Activated naive CD8-positive, alpha-beta T cell treated with anti-CD3 and anti-CD28 coated beads, Interleukin-2, amount 50 U/mL, for 24 hours (primary cell): ENCODE measurements around the gene PEMT.

ENCODE experiments used
- ATAC-seq: fragments of 150-1000 bp; cut with Tn5 transposase; one replicate; pipeline ENCODE4 v1.10.0; 2021
- DNase-seq: peaks from one replicate; pipeline ENCODE4 v3.0.0; 2021
- H3K27ac Mint-ChIP-seq: one replicate; pipeline ENCODE4 v1.8.0; 2021; ENCODE audit warnings: mild to moderate bottlenecking, mixed read lengths
- H3K27me3 Mint-ChIP-seq: one replicate; pipeline ENCODE4 v1.8.0; 2021; ENCODE audit warnings: mixed read lengths
- H3K36me3 Mint-ChIP-seq: one replicate; pipeline ENCODE4 v1.8.0; 2021; ENCODE audit warnings: low read depth, mixed read lengths
- H3K4me1 Mint-ChIP-seq: one replicate; pipeline ENCODE4 v1.8.0; 2021; ENCODE audit warnings: mixed read lengths
- H3K4me3 Mint-ChIP-seq: one replicate; pipeline ENCODE4 v1.8.0; 2021; ENCODE audit warnings: mild to moderate bottlenecking, moderate library complexity, mixed read lengths
- H3K9me3 Mint-ChIP-seq: one replicate; pipeline ENCODE4 v1.8.0; 2021; ENCODE audit warnings: mixed read lengths

The PEMT gene

GRCh38 chr17:17516941-17517720 is 74.4 kb downstream of the PEMT start:
- Mint-ChIP-seq H3K27ac (no peak overlapping the region), H3K36me3 (no peaks in the 10 kb centered on the region), H3K9me3 (no peaks in the 10 kb centered on the region), H3K4me1 (peaks cover 5% of the 10 kb centered on the region), H3K27me3 (no peaks in the 10 kb centered on the region), H3K4me3 (no peak overlapping the region)
- DNase-seq (no peak), ATAC-seq (no peak)

GRCh38 chr17:17515934-17516930 is 75.3 kb downstream of the PEMT start:
- Mint-ChIP-seq H3K4me1 (peaks cover 5% of the 10 kb centered on the region), H3K9me3 (no peaks in the 10 kb centered on the region), H3K27me3 (no peaks in the 10 kb centered on the region), H3K36me3 (no peaks in the 10 kb centered on the region), H3K4me3 (no peak overlapping the region), H3K27ac (peak overlapping the region; percentile 6)
- no peak for DNase-seq
- peak; percentile 48 for ATAC-seq

GRCh38 chr17:17514993-17515933 is 76.2 kb downstream of the PEMT start:
- H3K27ac Mint-ChIP-seq, result no peak overlapping the region
- no peak for DNase-seq
- H3K27me3 Mint-ChIP-seq, result no peaks in the 10 kb centered on the region
- ATAC-seq, result no peak
- peaks cover 11% of the 10 kb centered on the region for H3K4me1 Mint-ChIP-seq
- H3K36me3 Mint-ChIP-seq, result no peaks in the 10 kb centered on the region
- H3K9me3 Mint-ChIP-seq, result no peaks in the 10 kb centered on the region
- no peak overlapping the region for H3K4me3 Mint-ChIP-seq

- Mint-ChIP-seq H3K9me3 (no peaks in the 10 kb centered on the region), H3K4me1 (peaks cover 13% of the 10 kb centered on the region), H3K27me3 (no peaks in the 10 kb centered on the region), H3K4me3 (no peak overlapping the region), H3K27ac (no peak overlapping the region), H3K36me3 (no peaks in the 10 kb centered on the region)
- DNase-seq (no peak), ATAC-seq (no peak)
These were observed 77.0 kb downstream of the PEMT start for GRCh38 chr17:17514361-17514992.

GRCh38 chr17:17513626-17514025 is 77.9 kb downstream of the PEMT start:
- ATAC-seq, result no peak
- no peaks in the 10 kb centered on the region for H3K27me3 Mint-ChIP-seq
- no peaks in the 10 kb centered on the region for H3K9me3 Mint-ChIP-seq
- H3K36me3 Mint-ChIP-seq, result no peaks in the 10 kb centered on the region
- no peak overlapping the region for H3K4me3 Mint-ChIP-seq
- DNase-seq, result no peak
- H3K27ac Mint-ChIP-seq, result no peak overlapping the region
- H3K4me1 Mint-ChIP-seq, result peaks cover 13% of the 10 kb centered on the region

- H3K27ac Mint-ChIP-seq, result no peak overlapping the region
- ATAC-seq, result no peak
- H3K9me3 Mint-ChIP-seq, result no peaks in the 10 kb centered on the region
- no peak for DNase-seq
- H3K27me3 Mint-ChIP-seq, result no peaks in the 10 kb centered on the region
- peaks cover 13% of the 10 kb centered on the region for H3K4me1 Mint-ChIP-seq
- H3K36me3 Mint-ChIP-seq, result no peaks in the 10 kb centered on the region
- H3K4me3 Mint-ChIP-seq, result no peak overlapping the region
These were observed 78.6 kb downstream of the PEMT start for GRCh38 chr17:17512866-17513265.

GRCh38 chr17:17511881-17512858 is 79.3 kb downstream of the PEMT start:
- Mint-ChIP-seq H3K27me3 (no peaks in the 10 kb centered on the region), H3K27ac (no peak overlapping the region), H3K4me3 (no peak overlapping the region), H3K36me3 (no peaks in the 10 kb centered on the region), H3K9me3 (no peaks in the 10 kb centered on the region), H3K4me1 (peaks cover 13% of the 10 kb centered on the region)
- no peak for ATAC-seq
- DNase-seq, result no peak

- Mint-ChIP-seq H3K9me3 (no peaks in the 10 kb centered on the region), H3K27me3 (no peaks in the 10 kb centered on the region), H3K36me3 (no peaks in the 10 kb centered on the region), H3K4me1 (peaks cover 13% of the 10 kb centered on the region), H3K27ac (peak overlapping the region; percentile 67), H3K4me3 (no peak overlapping the region)
- ATAC-seq (no peak), DNase-seq (no peak)
These were observed 80.2 kb downstream of the PEMT start for GRCh38 chr17:17511293-17511741.

- DNase-seq (no peak), ATAC-seq (peak; percentile 26)
- no peak overlapping the region for H3K4me3 Mint-ChIP-seq
- H3K27me3 Mint-ChIP-seq, result no peaks in the 10 kb centered on the region
- peak overlapping the region; percentile 67 for H3K27ac Mint-ChIP-seq
- no peaks in the 10 kb centered on the region for H3K9me3 Mint-ChIP-seq
- H3K36me3 Mint-ChIP-seq, result no peaks in the 10 kb centered on the region
- peaks cover 9% of the 10 kb centered on the region for H3K4me1 Mint-ChIP-seq
These were observed 80.8 kb downstream of the PEMT start for GRCh38 chr17:17510456-17511292.

GRCh38 chr17:17509601-17510425 is 81.7 kb downstream of the PEMT start:
- H3K36me3 Mint-ChIP-seq, result no peaks in the 10 kb centered on the region
- peaks cover 9% of the 10 kb centered on the region for H3K4me1 Mint-ChIP-seq
- ATAC-seq (no peak), DNase-seq (no peak)
- H3K27ac Mint-ChIP-seq, result peak overlapping the region; percentile 67
- H3K4me3 Mint-ChIP-seq, result no peak overlapping the region
- H3K9me3 Mint-ChIP-seq, result no peaks in the 10 kb centered on the region
- H3K27me3 Mint-ChIP-seq, result no peaks in the 10 kb centered on the region

GRCh38 chr17:17508646-17509591 is 82.6 kb downstream of the PEMT start:
- no peak overlapping the region for H3K4me3 Mint-ChIP-seq
- H3K27ac Mint-ChIP-seq, result no peak overlapping the region
- peaks cover 9% of the 10 kb centered on the region for H3K4me1 Mint-ChIP-seq
- ATAC-seq (no peak), DNase-seq (no peak)
- no peaks in the 10 kb centered on the region for H3K9me3 Mint-ChIP-seq
- H3K36me3 Mint-ChIP-seq, result no peaks in the 10 kb centered on the region
- H3K27me3 Mint-ChIP-seq, result no peaks in the 10 kb centered on the region
